ENCODE data around the gene FAM131C.
A peak's percentile ranks its signal among the peaks of the same experiment; 100 is the strongest.
"Not testable (repeated sequence)": the region's sequence is repeated elsewhere in the genome, so short reads cannot be mapped to it uniquely, and the experiment has no call there.

Gene FAM131C

DNA sequence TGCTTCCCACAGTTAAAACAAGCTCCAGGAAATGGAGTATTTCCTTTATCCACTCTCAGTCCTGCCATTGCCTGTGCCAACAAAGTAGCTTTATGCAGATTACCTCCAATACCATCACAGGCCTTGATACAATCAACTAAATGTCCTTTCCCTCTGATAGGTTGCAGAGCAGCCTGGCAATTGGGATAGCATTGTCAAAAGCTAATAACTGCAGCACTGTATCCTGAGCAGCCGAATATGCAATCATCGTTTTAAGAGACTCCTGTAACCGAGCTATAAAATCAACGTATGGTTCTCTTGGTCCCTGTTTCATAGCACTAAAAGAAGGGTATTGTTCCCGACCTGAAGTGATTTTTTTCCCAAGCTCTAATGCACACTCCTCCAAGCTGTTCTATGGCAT, 33.6 kb upstream of the FAM131C start:
- not testable (repeated sequence) for DNase-seq

DNA sequence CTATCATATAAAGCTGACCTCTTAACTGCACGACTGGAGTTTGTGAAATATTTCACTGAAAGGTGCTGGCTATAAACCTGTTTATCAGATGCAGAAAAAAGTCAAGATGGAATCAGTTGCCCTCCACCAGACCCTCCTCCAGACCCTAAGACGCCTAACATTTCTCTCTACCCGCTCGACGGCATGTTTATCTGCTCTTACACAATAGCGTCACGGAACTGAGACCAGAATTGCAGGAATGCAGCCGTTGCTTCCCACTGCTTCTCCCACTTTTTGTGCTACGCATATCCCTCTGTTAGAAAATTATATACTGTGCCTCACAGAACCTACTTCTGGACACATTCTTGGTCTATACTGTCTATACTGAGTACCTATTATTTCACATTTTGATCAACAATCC, 28.2 kb upstream of the FAM131C start:
- DNase-seq, result no peak

DNA sequence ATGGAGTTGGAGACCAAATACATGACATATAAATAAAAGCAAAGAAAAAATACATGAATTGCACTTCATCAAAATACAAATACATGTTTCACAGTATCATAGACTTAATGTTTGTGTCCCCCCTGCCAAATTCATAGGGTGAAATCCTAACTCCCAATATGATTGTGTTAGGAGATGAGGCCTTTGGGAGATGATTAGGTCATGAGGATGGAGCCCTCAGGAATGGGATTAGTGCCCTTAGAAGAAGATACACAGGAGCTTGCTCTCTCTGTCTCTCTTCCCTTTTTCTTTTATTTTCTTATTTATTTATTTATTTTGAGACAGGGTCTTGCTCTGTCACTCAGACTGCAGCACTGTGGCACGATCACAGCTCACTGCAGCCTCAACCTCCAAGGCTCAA, 26.0 kb upstream of the FAM131C start:
- DNase-seq, result no peak

DNA sequence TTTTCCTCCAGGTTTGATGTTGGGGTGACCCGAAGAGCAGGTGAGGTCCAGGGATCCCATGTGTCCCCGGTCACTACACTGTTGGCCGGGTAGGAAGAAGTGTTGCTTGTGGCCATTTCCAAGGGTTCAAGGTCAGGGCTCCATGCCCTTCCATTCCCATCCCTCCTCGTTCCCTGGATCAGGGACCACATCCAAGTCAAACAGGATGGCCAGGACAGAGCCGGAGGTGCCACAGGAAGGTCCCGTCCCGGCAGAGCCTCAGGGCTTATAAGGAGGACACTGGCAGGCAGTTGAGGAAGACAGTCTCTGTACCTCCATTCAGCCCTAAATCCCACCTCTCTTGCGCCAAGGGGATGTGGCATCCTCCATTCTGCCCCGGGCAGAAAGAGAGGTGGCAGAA, 22.0 kb upstream of the FAM131C start:
- DNase-seq, result no peak

DNA sequence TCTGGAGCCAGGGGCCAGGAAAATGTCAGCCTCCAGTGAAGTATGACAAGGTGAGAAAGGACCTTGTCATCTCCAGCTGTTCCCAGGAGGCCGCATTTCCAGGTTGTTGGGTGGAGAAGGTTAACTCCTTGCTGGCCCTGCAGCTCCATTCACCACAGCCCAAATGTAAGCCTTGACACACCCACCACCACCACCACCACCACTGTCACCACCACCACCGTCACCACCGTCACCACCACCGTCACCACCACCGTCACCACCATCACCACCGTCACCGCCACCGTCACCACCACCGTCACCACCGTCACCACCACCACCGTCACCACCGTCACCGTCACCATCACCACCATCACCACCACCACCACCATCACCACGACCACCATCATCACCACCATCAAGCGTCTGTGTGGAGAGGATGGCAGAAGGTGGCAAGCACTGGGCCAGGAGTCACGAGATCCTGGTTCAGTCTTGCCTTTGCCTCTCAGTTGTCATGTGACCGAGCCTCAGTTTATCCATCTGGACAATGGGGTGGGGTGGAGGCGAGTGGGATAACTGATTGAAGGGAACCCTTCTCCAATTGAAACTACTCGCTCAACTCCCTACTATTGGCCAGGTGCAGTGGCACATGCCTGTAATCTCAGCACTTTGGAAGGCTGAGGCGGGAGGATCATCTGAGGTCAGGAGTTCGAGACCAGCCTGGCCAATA, 21.2 kb upstream of the FAM131C start:
- no peak for DNase-seq

DNA sequence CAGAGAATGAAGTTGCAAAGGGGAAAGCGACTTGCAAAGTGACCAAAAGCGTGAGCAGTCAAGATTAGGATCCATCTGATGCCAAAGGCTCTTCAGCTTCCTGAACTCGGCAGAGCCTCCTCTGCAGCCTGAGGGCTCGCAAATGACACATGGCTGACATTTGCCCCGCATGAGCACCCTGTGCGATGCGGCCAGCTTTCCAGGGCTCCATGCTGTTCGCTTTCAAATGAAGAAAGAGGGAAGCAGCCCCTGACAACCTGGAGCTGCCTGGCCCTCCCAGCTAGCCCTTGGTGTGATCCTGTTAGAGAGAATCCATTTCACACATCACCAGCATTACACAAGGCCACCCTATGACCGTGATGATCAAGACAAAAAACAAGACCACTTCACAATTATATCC, 20.2 kb upstream of the FAM131C start:
- no peak for DNase-seq

DNA sequence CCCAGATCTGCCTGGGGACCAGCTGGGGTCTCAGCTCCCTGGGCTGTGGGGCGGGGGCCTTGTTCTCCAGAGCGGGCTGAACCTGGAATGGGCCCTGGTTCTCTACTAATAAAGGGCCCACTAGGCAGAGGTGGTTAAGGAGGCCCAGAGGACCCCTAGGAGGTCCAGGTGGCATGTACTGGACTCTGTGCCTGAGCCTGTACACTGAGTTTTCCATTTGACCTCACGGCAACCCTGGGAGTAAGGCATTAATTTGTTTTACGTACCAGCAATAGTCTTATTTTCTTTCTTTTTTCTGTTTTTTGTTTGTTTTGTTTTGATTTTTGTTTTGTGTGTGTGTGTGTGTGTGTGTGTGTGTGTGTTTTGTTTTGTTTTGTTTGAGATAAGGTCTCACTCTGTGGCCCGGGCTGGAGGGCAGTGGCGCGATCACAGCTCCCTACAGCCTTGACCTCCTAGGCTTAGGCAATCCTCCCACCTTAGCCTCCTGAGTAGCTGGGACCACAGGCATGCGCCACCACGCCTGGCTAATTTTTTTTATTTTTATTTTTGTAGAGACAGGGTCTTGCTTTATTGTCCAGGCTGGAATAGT, 19.6 kb upstream of the FAM131C start:
- DNase-seq, result no peak

DNA sequence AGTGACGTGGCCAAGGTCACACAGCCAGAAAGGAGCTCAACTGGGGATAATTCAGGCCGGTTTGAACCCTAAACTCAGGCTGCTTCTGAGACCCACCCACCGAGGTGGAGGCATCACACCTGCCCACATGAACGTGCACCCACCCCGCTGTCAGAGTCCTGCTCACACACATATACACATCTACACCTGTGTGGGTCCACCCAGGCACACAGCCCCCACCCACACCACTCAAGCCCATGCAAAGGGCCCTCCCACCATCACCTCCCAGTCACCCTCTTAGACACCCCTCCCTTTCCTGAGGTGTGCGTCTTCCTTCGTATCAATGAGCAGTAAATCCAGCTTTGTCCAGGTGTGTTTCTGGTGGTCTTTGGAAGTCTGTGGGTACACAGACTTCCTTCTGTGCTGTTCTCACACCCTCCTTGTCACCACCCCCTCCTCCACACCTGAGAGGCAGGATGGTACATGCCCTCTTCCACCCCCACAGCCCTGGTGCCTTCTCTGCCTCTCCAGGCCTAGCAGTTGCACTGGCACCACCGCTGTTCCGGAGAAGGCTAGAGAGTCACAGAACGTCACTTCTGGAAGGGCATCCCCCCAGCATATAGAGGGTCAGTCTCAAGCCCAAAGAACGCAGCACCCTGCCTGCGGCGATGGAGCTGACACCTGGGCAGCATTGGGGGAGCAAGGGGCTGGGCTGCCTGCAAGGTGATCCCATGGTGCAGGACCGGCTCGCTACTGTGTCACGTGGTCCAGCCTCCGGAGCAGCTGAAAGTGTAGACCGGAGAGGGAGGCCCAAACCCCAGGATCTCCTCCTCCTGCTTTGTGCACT, 18.9 kb upstream of the FAM131C start:
- peak; percentile 30 for DNase-seq

DNA sequence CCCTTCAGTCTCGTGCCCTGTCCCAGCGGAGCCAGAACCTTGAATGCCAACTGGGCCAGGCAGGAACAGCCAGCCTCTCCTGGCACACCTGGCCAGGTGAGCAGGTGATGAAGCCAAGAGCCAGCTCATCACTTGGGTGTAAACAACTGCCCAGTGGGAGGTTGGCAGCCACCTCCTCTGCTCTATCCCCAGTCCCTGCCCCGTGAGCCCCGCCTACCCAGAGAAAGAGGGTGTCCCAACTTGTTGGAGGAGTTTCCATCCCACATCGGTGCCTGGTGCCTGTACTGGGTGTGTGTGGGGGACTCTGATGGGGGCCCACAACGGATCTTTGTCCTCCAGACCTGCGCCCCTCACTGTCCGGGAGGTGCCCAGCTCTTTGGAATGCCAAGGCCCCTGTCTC, 17.8 kb upstream of the FAM131C start:
- no peak for DNase-seq

DNA sequence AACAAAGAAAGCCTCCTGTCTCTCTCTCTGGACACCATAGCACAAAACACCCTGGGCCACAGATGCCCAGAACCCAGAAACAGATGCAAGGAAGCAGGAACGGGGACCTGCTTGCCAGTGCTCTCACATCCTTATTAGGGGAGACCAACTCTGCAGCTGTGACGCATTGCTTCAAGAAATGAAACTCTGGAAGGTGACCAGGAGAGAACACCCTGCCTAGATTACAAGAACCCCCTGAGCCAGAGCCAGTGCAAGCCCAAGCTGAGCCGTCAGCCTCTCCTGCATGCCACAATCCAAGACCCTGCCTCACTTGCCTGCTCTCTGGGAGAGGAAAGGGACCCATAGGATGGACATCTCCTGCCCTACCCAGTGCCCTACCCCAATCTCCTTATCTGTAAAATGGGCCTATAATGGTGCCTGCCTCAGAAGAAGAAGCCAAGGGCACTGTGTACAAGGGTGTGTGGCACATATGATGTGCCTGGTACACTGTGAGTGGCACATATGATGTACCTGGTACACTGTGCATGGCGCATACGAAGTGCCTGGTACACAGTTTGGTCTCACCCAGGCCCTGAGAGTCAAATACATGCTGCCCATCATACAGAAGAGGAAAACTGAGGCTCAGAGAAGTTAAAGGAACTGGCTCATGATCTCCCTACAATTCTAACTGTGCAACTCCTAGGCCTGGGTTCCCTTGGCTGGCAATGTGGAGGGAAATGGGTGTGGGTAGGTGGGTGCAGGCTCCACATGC, 16.8 kb upstream of the FAM131C start:
- DNase-seq, result peak; percentile 11

DNA sequence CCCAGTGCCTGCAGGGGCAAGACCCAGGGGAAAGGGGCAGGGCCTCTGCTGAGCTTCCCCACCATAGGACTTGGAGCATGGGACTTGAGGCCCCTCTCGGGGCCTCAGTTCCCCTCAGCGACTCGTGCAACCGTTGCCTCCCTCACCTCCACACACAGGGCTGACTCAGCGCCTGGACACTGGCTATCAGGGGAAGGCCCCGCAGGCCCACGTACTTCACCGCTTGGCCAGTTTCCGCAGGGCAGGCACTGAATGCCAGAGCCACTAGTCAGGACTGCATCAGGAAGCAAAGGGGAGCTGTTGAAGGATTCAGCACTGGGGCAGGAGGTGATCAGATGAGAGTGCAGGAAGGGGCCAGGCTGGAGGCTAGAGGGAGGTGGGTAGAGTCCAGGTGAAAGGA, 15.5 kb upstream of the FAM131C start:
- peak; percentile 6 for DNase-seq

DNA sequence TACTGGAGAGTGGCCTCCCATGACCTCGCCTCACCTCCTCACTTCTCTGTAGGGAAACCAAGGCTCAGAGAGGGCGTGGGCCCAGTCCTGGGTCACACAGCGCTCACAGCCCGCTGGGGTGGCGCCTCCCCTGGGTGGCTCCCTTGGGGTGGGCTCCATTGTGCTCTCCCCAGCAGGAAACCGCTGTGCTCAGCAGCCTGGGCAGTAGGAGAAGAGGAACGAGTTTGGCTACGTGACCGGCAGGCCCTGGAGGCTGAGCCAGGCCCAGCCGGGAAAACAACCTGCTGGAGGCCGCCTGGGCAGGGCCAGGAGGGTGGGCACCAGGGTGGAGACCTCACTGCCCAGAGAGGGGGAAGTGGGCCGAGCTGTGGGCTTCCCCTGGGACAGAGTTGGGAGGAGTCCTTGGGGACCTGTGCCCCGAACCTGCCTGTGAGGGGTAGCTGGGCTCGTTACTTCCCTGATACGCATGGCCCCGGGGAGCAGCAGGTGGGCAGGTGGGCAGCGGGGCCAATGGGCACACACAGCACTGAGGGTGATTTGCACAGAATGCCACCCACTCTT, 15.0 kb upstream of the FAM131C start:
- DNase-seq, result peak; percentile 4

DNA sequence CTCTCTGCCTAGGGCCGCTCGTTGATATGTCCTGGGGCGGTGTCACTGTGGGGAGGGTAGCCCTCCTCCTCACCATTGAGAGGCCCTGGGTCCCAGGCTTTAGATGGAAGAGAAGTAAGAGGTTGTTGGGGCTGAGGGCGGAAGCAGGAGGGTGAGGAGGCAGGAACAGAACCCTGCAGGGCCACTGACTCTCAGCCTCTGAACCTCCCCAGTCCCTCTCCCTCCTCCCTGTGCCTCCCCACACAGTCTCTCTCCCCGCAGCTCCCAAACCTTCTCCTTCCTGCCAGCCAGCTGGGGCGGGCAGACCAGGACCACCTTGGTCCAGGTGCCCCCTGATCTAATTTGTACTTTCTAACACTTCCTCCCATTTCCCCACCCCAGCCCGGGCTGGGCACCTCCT, 14.3 kb upstream of the FAM131C start:
- DNase-seq, result no peak

DNA sequence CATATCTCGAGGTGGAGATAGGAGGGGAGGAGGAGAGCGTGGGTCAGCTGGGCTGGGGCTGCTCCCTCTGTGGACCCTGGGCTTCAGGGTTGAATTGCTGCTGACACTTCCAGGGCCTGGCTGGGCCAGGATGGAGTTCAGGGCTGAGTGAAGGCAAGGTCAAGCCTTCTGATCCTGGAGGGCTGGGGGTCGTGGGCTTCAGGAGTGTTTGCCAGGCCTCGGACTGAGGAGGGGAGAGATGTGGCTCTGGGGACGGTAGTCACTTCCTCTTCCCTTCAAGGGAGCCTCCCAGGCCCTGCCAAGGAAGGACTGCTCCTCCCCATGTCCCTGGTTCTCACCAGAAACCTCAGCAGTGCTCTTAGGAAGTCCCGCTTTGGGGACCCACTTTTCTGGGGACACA, 12.1 kb upstream of the FAM131C start:
- DNase-seq, result no peak

DNA sequence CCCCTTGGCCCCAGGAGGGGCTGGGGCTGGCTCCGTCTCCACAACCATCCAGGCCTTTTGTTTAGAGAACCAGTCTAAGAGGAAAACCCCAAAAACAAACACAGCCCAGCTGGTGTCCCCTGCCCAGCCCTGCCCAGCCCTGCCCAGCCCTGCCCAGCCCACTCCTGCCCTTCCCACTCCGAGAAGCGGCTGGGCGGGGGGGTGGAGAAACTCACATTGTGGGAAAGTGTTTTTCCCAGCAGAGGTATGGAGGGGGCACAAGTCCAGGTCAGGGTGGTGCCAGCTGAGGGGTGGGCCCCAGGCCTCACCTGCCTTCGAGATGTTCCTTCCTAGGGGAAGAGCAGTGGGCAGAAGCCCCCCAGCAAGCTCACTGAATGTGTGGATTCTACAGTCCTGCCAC, 10.0 kb upstream of the FAM131C start:
- no peak for DNase-seq

DNA sequence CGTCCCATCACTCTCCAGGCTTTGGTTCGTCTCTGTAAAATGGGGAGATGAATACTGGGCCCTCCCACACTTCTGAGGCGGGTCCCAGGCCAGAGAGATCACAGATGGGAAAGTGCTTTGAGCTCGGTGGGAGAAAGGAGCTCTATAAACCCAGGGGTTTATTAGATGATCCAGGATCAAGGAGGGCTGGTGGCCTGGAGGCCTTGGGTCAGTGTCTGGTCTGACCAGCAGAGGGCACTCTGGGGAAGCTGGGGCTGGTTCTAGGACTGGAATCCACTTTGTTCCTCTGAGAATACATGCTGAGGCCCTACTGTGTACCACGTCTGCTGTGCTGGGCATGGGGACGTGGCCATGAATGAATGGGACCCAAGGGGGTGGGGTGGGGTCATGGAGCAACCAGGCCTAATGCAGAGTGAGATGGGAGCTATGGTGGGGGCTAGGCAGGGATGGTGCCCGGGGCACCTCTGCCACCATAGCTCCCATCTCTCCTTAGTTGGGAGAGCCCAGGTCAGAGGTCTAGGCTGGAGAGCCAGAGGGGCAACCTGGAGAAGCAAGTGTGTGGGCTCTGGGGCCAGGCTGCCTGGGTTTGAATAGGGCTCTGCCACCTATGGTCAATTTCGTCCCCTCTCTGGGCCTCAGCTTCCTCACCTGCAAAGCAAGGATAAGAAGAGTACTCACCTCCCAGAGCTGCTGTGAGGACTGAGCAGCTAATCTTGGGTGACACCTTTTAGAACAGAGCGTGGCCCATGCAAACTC, 9.0 kb upstream of the FAM131C start:
- DNase-seq, result peak; percentile 43

DNA sequence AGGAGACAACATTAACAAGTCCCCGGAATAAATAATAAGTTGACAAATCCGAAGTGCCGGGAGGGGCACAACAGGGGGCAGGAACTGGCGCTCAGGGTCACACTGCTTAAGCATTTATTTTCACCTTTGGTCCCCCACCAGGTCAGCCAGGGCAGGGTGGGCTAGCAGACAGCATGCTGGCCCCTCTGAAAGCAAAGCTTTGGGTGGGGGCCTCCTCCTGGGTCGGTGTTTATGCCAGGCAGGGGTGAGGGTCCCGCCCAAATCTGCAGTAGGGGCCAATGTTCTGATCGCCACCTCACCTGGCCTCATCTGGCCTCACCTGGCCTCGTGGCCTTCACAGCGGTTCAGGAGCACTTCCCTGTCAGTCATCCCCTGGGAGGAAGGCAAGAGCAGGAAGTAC, 8.2 kb upstream of the FAM131C start:
- no peak for DNase-seq

DNA sequence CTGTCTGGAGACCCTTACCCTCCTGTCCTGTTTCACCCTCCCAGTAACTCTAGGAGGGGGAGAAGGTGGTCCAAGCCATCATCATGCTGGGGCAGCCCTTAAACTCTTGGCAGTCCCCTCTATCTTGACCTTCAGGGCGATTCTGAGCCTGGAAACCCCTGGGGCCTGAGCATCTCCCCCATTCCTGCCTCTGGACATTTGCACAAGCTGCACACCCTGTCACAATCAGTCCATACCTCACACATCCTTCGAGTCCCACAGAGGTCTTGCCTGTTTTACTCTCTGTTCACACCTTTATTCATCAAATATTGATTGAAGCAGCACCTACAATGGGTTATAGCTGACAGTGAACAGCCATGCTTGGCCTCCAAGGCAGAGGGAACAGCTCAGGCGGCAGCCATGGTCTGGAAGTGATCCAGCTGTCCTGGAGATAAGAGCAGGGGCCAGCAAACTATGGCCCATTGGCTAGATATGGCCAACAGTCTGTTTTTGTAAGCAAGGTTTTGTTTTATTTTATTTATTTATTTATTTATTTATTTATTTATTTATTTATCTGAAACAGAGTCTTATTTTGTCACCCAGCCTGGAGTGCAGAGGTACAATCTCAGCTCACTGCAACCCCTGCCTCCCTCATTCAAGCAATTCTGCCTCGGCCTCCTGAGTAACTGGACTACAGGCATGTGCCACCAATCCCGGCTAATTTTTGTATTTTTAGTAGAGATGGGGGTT, 7.1 kb upstream of the FAM131C start:
- peak; percentile 3 for DNase-seq

DNA sequence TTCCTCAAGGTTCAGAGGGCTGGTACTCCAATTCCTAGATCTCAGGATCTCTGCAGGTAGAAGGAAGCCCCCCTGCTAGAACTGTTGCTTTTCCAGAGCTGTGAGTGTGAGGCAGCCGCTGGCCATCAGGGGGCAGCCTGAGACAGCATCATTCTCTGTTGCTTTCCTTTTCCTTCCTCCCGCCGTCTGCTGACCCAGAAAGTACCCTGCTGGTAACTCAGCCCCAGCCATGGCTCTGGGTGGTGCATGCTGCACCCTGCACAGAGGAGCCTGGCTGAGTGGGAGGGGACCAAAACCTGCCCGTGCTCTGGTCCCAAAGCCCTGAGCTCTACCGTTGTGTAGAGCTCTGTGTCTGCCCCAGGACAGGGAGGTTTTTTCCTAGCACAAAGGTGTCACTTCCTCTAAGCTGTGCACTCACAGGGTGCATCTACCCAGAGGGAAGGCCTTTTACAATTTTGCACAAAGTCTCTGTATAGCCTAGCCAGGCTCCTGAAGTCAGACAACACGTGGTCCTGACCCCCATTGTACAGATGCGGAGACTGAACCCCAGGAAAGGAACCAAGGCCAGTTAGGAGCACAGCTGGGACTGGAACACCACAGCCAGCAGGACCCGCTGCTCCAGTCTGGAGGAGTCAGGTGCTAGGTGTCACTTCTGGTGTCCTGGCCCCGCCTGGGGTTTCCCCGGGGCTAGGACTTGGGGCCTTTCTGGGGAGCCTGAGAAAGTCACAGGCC, 5.6 kb upstream of the FAM131C start:
- peak; percentile 87 for DNase-seq
